SJCRH30 (cell line): Measurements from ENCODE around the gene CES4A. TPM values are rescaled to one million over a fixed set of nuclear protein-coding genes. Genes with fewer than 3 reads are reported as not detected.
A peak's percentile ranks its signal among the peaks of the same experiment; 100 is the strongest.
"Not testable (repeated sequence)": the region's sequence is repeated elsewhere in the genome, so short reads cannot be mapped to it uniquely, and the experiment has no call there.

ENCODE experiments used
- DNase-seq, 2 experiments: peaks; one replicate each; pipeline ENCODE4 v3.0.0-alpha.2; 2015 to 2020
- H3K27ac ChIP-seq: fragments of 250-450 bp; sonication (Bioruptor Pico); 2 replicates; pipeline ENCODE4 v1.5.1; 2020; ENCODE audit warnings: mild to moderate bottlenecking, moderate library complexity
- H3K27me3 ChIP-seq: fragments of 250-450 bp; sonication (Bioruptor Pico); 2 replicates; pipeline ENCODE4 v1.5.1; 2020; ENCODE audit warnings: mild to moderate bottlenecking, moderate library complexity
- H3K36me3 ChIP-seq: fragments of 250-450 bp; sonication (Bioruptor Pico); 2 replicates; pipeline ENCODE4 v1.5.1; 2020; ENCODE audit warnings: mild to moderate bottlenecking, moderate library complexity
- H3K4me1 ChIP-seq: fragments of 250-450 bp; sonication (Bioruptor Pico); 2 replicates; pipeline ENCODE4 v1.5.1; 2020; ENCODE audit warnings: mild to moderate bottlenecking, moderate library complexity
- H3K4me3 ChIP-seq: fragments of 250-450 bp; sonication (Bioruptor Pico); 2 replicates; pipeline ENCODE4 v1.5.1; 2020; ENCODE audit warnings: mild to moderate bottlenecking, moderate library complexity
- H3K9me3 ChIP-seq: fragments of 250-450 bp; sonication (Bioruptor Pico); replicated peaks from 2 replicates; pipeline ENCODE4 v1.5.1; 2020; ENCODE audit warnings: mild to moderate bottlenecking, moderate library complexity
- total RNA-seq: library from RNA; depleted of rRNA; stranded (reverse); fragments of >200 nt; shearing (Covaris generic); gene quantifications from 2 replicates; pipeline ENCODE4 v1.2.3, GENCODE V29; 2014

Gene CES4A
- total RNA-seq, 1 experiment from 2014 or later, result not detected

- Histone ChIP-seq H3K36me3 (no peaks in the 10 kb centered on the region), H3K27me3 (peaks cover 19% of the 10 kb centered on the region; the same call in 1 of the 2 replicates), H3K4me1 (no peaks in the 10 kb centered on the region; the same call in 1 of the 2 replicates), H3K4me3 (no peak overlapping the region), H3K9me3 (no peaks in the 10 kb centered on the region), H3K27ac (no peak overlapping the region)
- no peak for DNase-seq
Measured at GRCh38 chr16:66968847-66969246, 19.5 kb upstream of the CES4A start.

GRCh38 chr16:66970775-66971720 is 17.3 kb upstream of the CES4A start:
- H3K27me3 ChIP-seq, result peaks cover 14% of the 10 kb centered on the region; the same call in 1 of the 2 replicates
- no peak for DNase-seq
- H3K36me3 ChIP-seq, result no peaks in the 10 kb centered on the region
- H3K9me3 ChIP-seq, result no peaks in the 10 kb centered on the region
- H3K4me1 ChIP-seq, result peaks cover 8% of the 10 kb centered on the region
- H3K4me3 ChIP-seq, result no peak overlapping the region
- H3K27ac ChIP-seq, result no peak overlapping the region

- no peak overlapping the region for H3K4me3 ChIP-seq
- peak in 1 of 2 experiments; percentile 34 for DNase-seq
- H3K4me1 ChIP-seq, result peaks cover 8% of the 10 kb centered on the region
- no peak overlapping the region for H3K27ac ChIP-seq
- H3K36me3 ChIP-seq, result no peaks in the 10 kb centered on the region
- no peaks in the 10 kb centered on the region for H3K9me3 ChIP-seq
- H3K27me3 ChIP-seq, result 0 out of 2 replicates have a peak, but pooled peaks cover 7% of the 10 kb centered on the region
Measured at GRCh38 chr16:66972983-66973382, 15.4 kb upstream of the CES4A start.

GRCh38 chr16:66973716-66974115 is 14.7 kb upstream of the CES4A start:
- DNase-seq, result no peak
- no peak overlapping the region for H3K4me3 ChIP-seq
- H3K4me1 ChIP-seq, result peaks cover 8% of the 10 kb centered on the region
- 0 out of 2 replicates have a peak, but pooled peaks cover 2% of the 10 kb centered on the region for H3K27me3 ChIP-seq
- no peak overlapping the region for H3K27ac ChIP-seq
- H3K36me3 ChIP-seq, result no peaks in the 10 kb centered on the region
- no peaks in the 10 kb centered on the region for H3K9me3 ChIP-seq

- peak; percentile 55 to 70 for DNase-seq
- H3K36me3 ChIP-seq, H3K27me3 ChIP-seq, H3K9me3 ChIP-seq, H3K4me1 ChIP-seq: not testable (repeated sequence)
- peak overlapping the region; percentile 36 for H3K4me3 ChIP-seq
- H3K27ac ChIP-seq, result 0 out of 2 replicates have a peak overlapping the region, but pooled peaks have one; percentile 14
Measured at GRCh38 chr16:66974156-66974931, 14.0 kb upstream of the CES4A start.

- not testable (repeated sequence) for H3K9me3 ChIP-seq, H3K4me1 ChIP-seq, H3K36me3 ChIP-seq, H3K27me3 ChIP-seq
- DNase-seq, result peak; percentile 51 to 64
- 0 out of 2 replicates have a peak overlapping the region, but pooled peaks have one; percentile 14 for H3K27ac ChIP-seq
- H3K4me3 ChIP-seq, result peak overlapping the region; percentile 36
Measured at GRCh38 chr16:66974932-66975246, 13.5 kb upstream of the CES4A start.

- H3K4me3 ChIP-seq, result no peak overlapping the region
- DNase-seq, result no peak
- H3K4me1 ChIP-seq, result peaks cover 8% of the 10 kb centered on the region
- no peaks in the 10 kb centered on the region for H3K36me3 ChIP-seq
- H3K9me3 ChIP-seq, result no peaks in the 10 kb centered on the region
- no peak overlapping the region for H3K27ac ChIP-seq
- H3K27me3 ChIP-seq, result 0 out of 2 replicates have a peak, but pooled peaks cover 2% of the 10 kb centered on the region
Measured at GRCh38 chr16:66975302-66975893, 13.0 kb upstream of the CES4A start.

- no peaks in the 10 kb centered on the region for H3K36me3 ChIP-seq
- H3K9me3 ChIP-seq, result no peaks in the 10 kb centered on the region
- H3K4me1 ChIP-seq, result peaks cover 8% of the 10 kb centered on the region
- H3K4me3 ChIP-seq, result no peak overlapping the region
- H3K27me3 ChIP-seq, result 0 out of 2 replicates have a peak, but pooled peaks cover 2% of the 10 kb centered on the region
- no peak for DNase-seq
- no peak overlapping the region for H3K27ac ChIP-seq
Measured at GRCh38 chr16:66976746-66977145, 11.6 kb upstream of the CES4A start.

GRCh38 chr16:66977341-66978113 is 10.9 kb upstream of the CES4A start:
- Histone ChIP-seq H3K4me1 (peaks cover 8% of the 10 kb centered on the region), H3K36me3 (no peaks in the 10 kb centered on the region), H3K27ac (no peak overlapping the region), H3K4me3 (no peak overlapping the region), H3K9me3 (no peaks in the 10 kb centered on the region), H3K27me3 (no peaks in the 10 kb centered on the region)
- peak; percentile 89 to 95 for DNase-seq

- peak in 1 of 2 experiments; percentile 27 for DNase-seq
- Histone ChIP-seq H3K9me3 (0 out of 2 replicates have a peak, but pooled peaks cover 2% of the 10 kb centered on the region), H3K4me3 (no peak overlapping the region), H3K4me1 (peaks cover 5% of the 10 kb centered on the region), H3K36me3 (no peaks in the 10 kb centered on the region), H3K27ac (no peak overlapping the region), H3K27me3 (no peaks in the 10 kb centered on the region)
Measured at GRCh38 chr16:66979011-66979717, 9.2 kb upstream of the CES4A start.

GRCh38 chr16:66983033-66983432 is 5.4 kb upstream of the CES4A start:
- H3K27ac ChIP-seq, result no peak overlapping the region
- H3K4me1 ChIP-seq, result no peaks in the 10 kb centered on the region
- H3K4me3 ChIP-seq, result no peak overlapping the region
- 0 out of 2 replicates have a peak, but pooled peaks cover 2% of the 10 kb centered on the region for H3K9me3 ChIP-seq
- H3K27me3 ChIP-seq, result peaks cover 3% of the 10 kb centered on the region; the same call in 1 of the 2 replicates
- no peak for DNase-seq
- H3K36me3 ChIP-seq, result no peaks in the 10 kb centered on the region

GRCh38 chr16:66984892-66985311 is 3.5 kb upstream of the CES4A start:
- Histone ChIP-seq H3K4me3 (no peak overlapping the region), H3K27ac (no peak overlapping the region), H3K27me3 (peaks cover 3% of the 10 kb centered on the region; the same call in 1 of the 2 replicates), H3K36me3 (no peaks in the 10 kb centered on the region), H3K9me3 (0 out of 2 replicates have a peak, but pooled peaks cover 2% of the 10 kb centered on the region), H3K4me1 (no peaks in the 10 kb centered on the region)
- DNase-seq, result no peak

- peaks cover 3% of the 10 kb centered on the region; the same call in 1 of the 2 replicates for H3K27me3 ChIP-seq
- H3K9me3 ChIP-seq, result 0 out of 2 replicates have a peak, but pooled peaks cover 2% of the 10 kb centered on the region
- no peak overlapping the region for H3K4me3 ChIP-seq
- no peak overlapping the region for H3K27ac ChIP-seq
- no peak for DNase-seq
- no peaks in the 10 kb centered on the region for H3K36me3 ChIP-seq
- H3K4me1 ChIP-seq, result no peaks in the 10 kb centered on the region
Measured at GRCh38 chr16:66986559-66986958, 1.8 kb upstream of the CES4A start.
